Astrocyte of the cerebellum (primary cell): ENCODE results near the gene HIVEP3.

ENCODE experiments used
- DNase-seq: peaks from one replicate; pipeline ENCODE4 v3.0.0-alpha.2; 2011; ENCODE audit warnings: low read depth
- H3K4me3 ChIP-seq: 2 replicates; pipeline ENCODE4 v1.5.1; 2011; ENCODE audit warnings: mild to moderate bottlenecking, low read depth, low read length, moderate library complexity
- CTCF ChIP-seq: IDR thresholded peaks from 2 replicates; pipeline ENCODE4 v1.5.1; 2012; ENCODE audit warnings: low read length, low read depth, moderate library complexity, mild to moderate bottlenecking; ENCODE audit errors: missing control alignments
- in situ Hi-C: cut with HindIII; loops from 2 replicates; pipeline ENCODE4 v1.10.0; 2017; ENCODE audit warnings: low sequenced_read_pairs

HIVEP3 gene

GRCh38 chr1:41599912-41600311, 318.8 kb downstream of the HIVEP3 start:
- DNase-seq, result no peak
- in situ Hi-C loops, result no loop called here
- no peak overlapping the region for H3K4me3 ChIP-seq
- peak; percentile 63 for TF ChIP-seq CTCF

- no peak for DNase-seq
- TF ChIP-seq CTCF, result no peak
- in situ Hi-C loops, result no loop called here
- no peak overlapping the region for H3K4me3 ChIP-seq
Measured at GRCh38 chr1:41598325-41598724, 320.4 kb downstream of the HIVEP3 start.

- DNase-seq, result no peak
- in situ Hi-C loops, result no loop called here
- no peak for TF ChIP-seq CTCF
- H3K4me3 ChIP-seq, result no peak overlapping the region
Measured at GRCh38 chr1:41592451-41593125, 326.1 kb downstream of the HIVEP3 start.

DNA sequence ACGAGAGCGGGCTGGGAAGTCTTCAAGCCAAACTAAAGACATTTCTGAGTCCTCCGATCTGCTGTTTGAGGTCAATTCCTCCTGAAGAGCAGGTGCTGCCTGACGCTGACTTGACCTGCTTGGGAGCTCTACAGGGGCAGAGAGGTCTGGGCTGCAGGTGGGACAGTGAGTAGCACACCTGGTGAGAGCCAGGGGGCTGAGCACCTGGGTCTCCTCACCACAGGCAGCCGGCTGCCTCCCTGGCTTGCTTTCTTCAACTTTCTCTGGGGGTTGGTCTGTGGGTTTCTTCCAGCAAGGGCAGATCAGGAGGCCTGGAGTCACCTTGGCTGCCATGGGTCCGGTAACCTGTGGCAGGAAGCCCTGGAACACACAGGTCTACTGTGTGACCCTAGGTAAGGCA, 326.8 kb downstream of the HIVEP3 start:
- no peak overlapping the region for H3K4me3 ChIP-seq
- TF ChIP-seq CTCF, result no peak
- in situ Hi-C loops, result no loop called here
- DNase-seq, result no peak

DNA sequence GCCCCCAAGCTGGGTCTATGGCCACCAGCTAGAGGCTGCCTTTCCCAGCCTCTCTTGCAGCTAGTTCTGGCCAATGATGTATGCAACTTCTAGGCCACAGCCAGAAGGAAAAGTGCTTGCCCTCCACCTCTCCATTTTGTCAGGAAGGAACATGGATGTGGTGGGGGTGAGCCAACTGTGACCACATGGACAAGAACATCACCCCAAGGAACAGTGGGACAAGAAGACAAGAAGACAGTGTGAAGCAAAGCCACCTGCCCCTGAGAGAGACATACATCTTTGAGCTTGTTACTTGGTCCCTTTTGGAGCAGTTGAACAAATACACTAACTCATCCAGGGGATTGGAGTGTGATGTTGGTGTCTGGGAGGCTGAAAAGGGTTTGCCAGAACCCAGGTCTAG, 328.4 kb downstream of the HIVEP3 start:
- in situ Hi-C loops, result no loop called here

GRCh38 chr1:41589395-41589794, 329.3 kb downstream of the HIVEP3 start:
- no peak for TF ChIP-seq CTCF
- in situ Hi-C loops, result no loop called here
- no peak overlapping the region for H3K4me3 ChIP-seq
- DNase-seq, result no peak

More for the DNA sequence above, 328.4 kb downstream of the HIVEP3 start:
- DNase-seq, result no peak
- no peak overlapping the region for H3K4me3 ChIP-seq
- TF ChIP-seq CTCF, result no peak
